NCI-H774 (cell line): Measurements from ENCODE around the gene RTL10.
"Not testable (repeated sequence)": the region's sequence is repeated elsewhere in the genome, so short reads cannot be mapped to it uniquely, and the experiment has no call there.

ENCODE experiments used
- DNase-seq: peaks from one replicate; lab custom pipeline; 2025; lab: John Stamatoyannopoulos, UW

Gene RTL10

DNA sequence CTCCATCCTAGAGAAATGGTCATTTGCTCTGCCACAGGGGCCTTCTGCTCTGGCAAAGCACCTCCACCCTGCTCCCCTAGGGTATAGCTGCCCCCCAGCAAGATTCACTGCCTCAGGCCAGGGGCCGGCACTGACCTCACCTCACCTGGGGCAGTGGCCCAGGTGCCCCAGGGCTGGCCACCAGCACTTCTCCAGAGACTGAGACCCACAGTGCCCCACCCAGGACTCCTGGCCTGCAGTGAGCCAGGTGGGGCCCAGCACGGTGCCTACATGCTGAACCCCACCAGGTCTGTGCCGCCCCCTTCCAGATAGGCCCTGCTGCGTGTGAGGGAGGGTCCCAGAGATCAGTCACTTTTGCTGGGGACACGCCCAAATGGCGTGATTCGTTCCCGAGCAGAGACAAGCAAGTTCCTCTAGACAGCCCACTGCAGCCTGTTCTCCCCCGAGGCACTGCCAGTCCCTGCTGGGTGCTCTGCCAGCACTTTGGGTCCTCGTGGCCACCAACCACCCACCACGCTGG lies 10.8 kb downstream of the RTL10 start:
- no peak for DNase-seq

DNA sequence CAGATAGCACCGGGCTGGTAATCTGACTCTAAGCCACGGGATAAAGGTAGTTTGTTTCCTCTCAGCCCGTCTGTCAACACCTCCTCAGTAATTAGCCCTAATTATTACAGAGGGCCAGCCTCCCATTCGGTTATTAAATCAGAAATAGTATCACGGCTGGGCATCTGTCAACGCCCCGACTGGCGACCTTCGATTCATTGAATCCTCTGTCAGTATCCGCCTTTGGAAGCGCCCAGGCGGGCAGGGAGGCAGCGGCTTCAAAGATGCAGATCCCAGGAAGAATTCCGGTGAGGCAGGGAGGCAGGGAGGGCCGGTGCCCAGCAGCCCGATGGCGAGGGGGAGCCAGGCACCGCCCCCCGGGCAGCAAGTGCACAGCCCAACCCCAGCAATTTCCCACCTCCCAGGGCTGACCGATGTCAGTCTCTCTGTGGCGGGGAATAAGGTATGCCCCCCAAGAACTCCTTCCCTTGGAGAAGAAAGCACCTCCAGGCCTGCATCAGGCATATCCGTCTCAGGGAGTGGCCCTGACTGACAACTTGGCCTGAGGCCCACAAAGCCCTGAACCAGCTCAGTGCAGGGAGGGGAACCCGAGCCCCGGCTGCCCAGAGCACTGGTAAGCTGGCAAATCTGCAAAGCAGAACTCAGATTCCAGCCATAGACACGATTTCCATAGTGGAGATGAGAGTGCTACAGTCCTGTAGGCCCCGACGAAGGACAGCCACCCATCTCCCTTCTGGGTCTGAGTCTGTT lies 11.4 kb downstream of the RTL10 start:
- DNase-seq = no peak

DNA sequence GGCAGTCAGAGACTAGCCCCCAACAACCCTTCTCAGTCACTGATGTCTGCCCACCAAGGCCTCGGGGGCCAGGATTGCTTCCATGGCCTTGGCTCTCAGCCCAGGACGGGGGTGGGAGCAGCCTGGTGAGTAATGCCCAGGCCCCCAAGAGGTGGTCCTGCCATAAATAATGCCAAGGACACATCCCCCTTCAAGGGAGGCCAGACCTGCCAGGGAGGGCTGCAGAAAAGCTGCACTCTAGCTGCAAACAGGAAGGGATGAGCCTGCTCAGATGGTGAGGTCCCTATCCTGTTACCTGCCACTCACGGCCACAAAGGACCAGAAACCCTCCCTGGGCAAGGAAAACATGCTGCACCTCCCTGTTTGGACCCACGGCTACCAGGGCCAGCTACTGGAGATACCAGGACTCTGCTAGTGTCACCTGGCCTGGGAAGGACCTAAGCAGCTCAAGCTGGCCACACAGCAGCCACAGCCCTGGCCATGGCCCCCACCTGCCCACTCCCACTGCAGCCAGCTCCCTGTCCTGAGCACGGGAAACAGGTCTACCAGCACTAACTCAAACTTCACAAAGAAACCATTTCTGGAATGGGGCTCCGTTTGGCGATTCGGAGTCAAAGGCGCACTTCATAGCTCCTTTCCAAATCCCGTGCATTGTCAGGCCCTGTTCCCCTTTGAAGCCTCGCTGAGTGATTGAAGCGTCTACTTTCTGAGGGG lies 12.1 kb downstream of the RTL10 start:
- no peak for DNase-seq

DNA sequence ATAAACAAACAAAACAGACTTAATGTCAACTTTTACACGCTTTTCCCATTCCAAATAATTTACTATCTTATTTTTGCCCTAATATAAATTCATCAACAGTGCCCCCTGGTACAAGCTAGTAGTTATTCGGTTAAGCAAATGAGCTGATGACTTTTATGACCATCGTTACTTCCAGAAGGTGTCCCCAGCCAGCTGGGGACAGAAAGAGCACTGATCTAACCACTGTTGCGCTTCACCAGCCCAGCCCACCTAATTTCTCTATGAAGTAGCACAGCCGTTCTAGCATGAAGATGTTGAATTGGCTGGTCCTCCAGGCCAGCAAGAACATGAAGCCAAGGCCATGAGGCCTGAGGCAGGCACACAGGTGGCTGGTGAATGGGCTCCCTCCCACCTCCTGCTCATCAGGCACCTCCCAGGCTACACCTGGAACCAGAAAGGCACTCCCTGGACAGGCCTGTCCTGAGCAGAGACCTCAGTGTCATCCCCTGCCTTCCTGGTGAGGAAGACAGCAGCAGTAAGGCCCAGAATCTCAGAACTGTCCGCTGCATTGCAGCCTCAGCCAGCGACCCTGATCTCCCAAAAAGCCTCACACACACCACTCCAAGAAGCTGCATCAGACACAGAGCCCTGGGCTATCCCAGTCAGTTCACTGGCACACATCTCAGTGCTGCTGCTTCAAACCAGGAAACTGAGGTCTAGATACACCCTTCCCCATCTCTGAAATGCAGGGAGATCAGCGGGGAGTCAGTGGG lies 12.9 kb downstream of the RTL10 start:
- DNase-seq = no peak

DNA sequence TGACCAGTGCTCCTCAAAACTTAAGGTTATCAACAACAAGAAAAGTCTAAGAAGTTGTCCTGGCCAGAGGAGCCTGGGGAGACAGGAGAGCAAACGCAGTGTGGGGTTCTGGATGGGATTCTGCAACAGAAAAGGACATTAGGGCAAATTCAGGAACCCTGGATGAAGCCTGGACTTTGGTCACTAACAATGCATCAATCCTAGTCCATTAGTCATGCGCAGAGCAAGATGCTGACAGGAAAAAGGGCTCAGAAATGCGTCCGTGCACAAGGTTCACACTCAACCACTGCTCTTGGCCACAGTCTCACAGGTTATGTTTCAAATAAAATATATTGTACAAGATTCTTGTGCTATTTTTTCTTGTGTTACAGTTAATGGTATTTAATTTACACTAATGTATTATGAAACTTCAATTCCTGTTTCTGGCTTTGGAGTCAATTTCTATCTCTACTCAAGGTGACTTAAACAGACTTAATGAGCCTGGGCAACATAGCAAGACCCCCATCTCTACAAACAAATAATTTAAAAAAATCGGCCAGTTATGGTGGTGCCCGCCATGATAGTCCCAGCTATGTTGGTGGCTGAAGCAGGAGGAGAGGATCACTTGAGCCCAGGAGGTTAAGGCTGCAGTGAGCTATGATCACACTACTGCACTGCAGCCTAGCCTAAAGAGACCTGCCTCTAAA lies 13.6 kb downstream of the RTL10 start:
- no peak for DNase-seq

DNA sequence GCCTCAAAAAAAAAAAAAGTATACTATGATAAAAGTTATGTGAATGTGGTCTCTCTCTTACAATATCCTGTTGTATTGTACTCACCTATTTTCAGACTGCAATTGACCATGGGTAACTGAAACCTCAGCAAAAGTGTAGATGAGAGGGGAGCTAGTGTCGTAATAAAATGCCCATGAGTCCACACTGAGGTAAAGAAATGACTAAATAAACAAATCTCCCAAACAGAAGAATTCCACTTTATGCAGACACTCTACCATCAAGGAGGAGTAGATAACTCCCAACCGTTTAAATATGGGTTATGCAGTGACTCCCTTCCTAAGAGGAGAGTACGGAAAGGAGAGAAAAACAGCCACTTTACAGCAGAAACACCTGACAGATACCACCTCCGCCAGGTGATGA lies 14.6 kb downstream of the RTL10 start:
- DNase-seq = no peak

DNA sequence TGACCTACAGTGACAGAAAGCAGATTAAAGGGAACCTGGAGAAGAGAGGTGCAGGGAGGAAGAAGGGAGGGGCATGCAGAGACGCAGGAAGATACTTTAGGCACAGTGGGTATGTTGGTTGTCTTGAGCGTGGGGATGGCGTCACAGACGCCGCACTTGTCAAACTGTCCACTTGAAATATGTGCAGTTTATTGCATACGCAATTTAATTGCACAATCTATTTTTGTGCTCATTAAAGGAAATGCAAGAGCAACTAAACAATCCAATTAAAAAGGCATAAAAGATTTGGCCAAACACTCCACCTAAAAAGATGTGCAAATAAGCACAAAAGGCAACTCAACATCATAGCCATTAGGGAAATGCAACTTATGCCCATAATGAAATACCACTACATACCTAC lies 16.8 kb downstream of the RTL10 start:
- no peak for DNase-seq

DNA sequence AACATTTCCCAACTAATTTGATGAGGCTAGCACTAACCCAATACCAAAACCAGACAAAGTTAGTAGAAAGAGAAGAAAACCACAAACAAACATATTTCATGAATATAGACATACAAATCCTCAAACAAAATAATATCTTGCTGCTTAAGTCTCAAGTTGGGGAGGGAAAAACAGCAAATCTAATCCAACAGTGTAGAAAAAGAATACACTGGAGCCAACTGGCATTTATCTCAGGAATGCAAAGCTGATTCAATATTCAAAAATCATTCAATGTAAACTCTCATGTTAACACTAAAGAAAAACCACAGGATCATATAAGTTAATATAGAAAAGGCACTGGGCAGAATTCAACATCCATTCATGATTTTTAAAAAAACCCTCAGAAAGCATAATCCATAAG lies 18.2 kb downstream of the RTL10 start:
- DNase-seq = no peak

DNA sequence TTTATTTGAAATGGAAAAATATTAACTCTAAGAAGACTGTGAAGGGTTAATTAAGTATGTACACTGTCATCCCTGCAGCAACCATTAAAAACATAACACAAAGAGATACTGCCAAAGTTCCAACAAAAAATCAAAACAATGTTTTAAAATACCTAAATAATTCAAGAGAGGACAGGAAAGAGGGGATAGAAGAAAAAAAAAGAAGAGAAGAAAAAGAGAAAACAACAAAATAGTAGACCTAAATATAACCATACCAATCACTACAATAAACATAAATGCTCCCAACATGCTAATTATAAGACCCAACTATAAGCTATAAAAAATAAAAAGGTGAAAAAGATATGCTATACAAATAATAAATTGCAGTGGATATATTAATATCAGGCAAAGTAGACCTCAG lies 20.1 kb downstream of the RTL10 start:
- no peak for DNase-seq

DNA sequence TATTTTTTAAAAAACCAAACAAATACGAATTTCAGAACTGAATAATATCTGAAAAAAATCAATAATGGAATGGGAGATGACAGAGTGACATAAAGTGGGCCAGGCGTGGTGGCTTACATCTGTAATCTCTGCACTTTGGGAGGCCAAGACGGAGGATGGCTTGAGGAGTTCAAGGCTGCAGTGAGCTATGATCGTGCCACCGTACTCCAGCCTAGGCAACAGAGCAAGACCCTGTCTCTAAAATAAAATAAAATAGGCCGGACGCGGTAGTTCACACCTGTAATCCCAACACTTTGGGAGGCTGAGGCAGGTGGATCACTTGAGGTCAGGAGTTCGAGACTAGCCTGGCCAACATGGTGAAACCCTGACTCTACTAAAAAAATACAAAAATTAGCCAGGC lies 21.3 kb downstream of the RTL10 start:
- DNase-seq = not testable (repeated sequence)

DNA sequence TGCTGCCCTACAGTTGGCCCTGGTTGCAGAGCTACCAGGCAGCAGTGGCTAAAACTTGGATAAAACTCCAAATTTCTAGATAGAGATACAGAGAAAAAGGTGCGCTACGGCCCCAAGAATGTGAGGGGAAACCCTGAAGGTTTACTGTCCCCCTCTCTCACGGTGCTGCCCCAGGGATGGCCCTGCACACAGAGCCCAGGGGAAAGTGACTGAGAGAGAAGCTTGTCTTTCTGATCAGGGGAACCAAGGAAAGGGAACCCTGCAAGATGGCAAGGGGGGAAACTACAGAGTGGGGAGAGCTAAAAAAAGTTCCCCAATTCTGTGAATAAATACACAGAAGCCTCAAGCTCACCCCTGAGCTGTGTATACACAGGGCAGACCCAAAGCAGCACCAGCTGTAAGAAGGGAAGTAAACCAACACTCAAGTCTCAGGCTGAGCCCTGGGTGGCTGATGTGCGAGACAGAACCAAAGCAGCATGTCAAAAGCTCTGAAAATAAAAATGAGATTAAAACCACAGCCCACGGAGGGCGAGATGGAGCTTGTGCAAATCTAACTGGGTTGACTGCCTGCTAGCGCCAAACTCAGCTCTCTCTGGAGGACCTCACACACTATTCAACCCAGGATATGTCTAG lies 22.1 kb downstream of the RTL10 start:
- DNase-seq = no peak

DNA sequence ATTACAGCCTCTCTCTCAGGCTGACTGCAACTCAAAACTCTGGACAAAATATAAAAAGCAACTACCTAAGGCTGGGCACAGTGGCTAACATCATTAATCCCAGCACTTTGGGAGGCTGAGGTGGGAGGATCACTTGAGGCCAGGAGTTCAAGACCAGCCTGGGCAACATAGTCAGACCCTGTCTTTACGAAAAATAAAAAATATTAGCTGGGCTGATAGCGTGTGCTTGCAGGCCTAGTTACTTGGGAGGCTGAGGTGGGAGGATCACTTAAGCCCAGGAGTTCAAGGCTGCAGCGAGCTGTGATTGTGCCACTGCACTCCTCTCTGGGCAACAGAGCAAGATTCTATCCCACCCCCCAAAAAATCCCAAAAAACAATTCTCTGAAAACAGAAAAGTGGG lies 22.7 kb downstream of the RTL10 start:
- DNase-seq = not testable (repeated sequence)

DNA sequence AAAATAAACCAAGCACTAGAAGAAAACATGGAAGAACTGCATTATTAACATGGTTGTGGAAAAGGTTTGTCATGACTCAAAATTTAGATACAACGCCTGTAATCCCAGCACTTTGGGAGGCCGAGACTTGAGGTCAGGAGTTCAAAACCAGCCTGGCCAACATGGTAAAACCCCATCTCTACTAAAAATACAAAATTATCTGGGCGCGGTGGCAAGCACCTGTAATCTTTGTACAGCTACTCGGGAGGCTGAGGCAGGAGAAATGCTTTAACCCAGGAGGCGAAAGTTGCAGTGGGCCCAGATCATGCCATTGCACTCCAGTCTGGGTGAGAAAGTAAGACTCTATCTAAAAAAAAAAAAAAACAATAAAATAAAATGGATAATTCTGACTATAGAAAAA lies 23.7 kb downstream of the RTL10 start:
- DNase-seq = no peak

DNA sequence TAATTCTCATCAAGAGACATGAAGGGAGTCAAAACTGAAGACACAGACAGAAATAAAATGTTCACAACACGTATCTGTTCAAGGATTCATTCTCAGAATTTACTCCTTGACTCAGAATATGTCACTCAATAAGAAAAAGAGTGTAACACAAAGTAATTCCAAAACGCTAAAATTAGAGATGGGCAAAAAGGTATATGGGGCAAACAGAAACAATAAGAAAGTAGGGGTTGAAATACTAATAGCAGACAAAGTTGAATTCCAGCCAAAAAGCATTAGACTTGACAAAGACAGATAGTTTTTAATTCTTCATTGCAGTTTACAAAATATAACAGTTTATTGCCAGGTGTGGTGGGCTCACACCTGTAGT lies 26.7 kb downstream of the RTL10 start:
- no peak for DNase-seq

DNA sequence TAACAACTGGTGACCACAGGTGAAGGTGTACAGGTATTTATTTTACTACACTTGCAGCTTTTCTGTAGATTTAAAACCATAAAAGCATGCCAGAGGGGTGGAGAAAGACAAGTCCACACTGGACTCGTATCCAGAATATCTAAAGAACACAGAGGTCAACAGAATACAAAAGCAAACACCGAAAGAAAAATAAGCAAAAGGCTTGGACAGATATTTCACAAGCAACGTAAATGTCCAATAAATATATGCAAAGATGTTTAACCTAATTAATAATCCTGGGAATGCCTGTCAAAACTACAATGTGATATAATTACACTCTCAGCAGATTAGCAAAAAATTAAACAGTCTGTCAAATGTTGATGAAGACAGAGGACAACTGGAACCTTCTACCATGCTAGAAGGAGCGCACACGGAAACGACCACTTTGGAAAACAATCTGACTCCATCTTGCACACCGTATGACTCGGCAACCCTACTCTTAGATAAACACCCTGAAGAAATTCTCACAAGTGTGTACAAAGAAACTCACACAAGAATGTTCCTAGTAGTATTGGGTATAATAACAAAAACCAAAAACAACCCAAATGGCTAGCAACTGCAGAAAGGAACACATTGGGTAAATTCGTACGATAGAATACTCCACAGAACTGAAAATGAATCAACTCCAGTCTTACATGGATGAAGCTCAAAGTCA lies 27.2 kb downstream of the RTL10 start:
- no peak for DNase-seq

DNA sequence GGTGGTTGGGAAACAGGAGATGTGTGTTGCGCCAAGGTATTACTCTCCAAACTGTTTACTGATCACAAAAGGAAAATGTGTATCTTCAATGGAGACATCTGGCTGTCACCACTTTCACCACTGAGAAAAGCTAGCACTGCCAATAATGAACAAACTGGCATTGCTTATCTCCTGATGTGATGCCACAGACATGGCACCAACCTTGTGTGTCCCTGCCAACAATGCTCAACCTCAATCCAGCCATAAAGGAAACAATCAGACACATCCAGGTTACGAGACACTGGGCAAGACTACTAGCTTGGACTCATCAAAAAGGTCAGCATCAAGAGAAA lies 28.1 kb downstream of the RTL10 start:
- DNase-seq = no peak

DNA sequence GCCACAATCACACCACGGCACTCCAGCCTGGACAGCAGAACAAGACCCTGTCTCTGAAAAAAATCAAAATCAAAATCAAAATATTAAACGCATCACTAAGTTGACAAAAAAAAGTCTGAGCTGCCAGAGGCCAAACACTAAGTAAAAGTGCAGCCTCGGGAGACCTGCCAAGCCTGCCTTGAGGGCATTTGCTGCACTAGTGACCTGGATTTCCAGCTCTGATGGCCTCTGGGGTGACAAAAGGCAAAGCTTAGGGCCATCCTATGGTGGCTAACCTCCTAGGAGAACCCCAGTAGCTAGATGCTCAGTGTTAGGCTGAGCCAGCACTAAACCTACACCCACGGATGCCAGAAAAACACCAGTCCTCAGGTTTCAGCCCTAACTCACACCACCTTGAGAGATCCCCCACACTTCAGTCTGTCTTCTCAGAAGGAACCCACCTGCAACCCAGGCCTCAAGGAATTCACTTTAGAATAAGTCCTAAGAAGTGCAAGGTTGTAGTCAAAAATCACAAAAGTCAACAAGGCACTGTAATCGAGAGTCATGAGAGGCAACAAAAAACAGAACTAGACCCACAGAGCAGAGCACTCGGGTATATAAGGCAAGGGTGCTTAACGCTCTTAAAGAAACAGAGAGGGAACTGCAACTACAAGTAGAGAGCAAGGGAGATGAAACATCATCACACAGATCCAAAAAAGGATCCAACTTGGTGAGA lies 28.6 kb downstream of the RTL10 start:
- no peak for DNase-seq

DNA sequence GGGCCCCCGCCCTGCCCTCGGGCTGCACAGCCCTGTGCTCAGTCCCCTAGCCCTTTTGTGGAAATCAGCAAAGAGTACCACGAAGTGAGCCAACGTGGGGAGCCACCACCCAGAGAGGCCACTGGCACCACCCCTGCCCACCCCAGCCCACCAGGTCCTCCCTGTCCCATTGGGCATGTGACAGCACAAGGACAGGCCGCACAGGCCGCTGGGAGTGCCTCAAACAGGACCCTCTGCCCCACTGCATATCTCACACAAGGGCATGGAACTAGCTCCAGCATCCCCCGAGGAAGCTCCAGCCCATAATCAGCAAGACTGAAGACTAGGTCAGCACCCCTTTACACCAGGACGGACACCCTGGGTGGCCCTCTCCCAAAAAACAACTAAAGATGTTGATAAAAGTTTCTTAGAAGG lies 29.7 kb downstream of the RTL10 start:
- DNase-seq = no peak

DNA sequence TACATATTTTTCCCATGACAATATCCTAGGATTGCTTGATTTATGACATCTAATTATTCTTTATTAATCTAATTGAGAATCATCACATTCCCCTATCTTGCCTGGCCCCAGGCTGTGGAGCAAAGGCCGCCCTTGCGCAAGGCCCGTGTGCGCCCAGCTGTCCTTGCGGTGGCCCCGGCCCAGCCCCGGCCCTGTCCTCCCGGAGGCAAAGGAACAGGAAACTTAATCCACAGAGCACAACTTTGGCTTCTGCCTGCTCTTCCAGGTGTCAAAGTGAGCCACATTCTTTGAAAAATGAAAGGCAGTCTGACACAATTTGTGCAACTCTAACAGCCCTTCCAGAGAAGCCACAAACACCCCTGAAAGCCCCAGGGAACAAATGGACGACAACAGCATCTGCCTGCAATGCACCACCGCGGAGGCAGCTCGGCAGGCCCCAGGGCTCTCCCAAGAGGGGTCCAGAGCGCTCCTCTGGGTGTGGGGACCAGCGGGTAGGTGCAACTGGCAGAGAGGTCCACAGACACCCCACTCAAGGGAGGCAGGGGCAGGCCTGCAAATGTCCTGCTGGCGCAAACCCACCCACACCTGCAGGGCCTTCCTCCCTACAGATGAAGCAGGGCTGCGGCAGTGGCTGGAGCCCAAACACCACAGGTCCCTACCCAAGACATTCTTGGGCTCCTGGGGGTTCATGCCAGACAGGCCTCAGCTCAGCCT lies 30.3 kb downstream of the RTL10 start:
- DNase-seq = no peak

DNA sequence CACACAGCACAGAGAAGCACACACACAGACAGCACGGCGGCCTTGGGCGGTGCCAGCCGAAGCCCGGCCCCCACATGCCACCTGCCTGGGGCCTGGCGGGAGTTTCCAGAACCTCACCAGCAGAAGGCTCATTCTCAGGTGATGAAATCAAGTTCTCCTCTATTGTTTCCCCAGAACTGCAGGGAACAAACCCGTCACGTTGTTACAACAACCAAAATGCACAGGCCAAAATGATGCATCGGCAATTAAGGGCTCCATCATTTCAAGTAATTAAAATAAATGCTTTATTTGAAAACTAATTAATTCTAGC lies 30.8 kb downstream of the RTL10 start:
- DNase-seq = no peak
